Bone marrow (tissue), 2 donors: Measurements from ENCODE around the gene ZNRF1.
"Not testable (repeated sequence)": the region's sequence is repeated elsewhere in the genome, so short reads cannot be mapped to it uniquely, and the experiment has no call there.

Source experiments
- DNase-seq, 2 donors: peaks; one replicate each; lab custom pipeline; 2025; lab: John Stamatoyannopoulos, UW

The ZNRF1 gene

DNA sequence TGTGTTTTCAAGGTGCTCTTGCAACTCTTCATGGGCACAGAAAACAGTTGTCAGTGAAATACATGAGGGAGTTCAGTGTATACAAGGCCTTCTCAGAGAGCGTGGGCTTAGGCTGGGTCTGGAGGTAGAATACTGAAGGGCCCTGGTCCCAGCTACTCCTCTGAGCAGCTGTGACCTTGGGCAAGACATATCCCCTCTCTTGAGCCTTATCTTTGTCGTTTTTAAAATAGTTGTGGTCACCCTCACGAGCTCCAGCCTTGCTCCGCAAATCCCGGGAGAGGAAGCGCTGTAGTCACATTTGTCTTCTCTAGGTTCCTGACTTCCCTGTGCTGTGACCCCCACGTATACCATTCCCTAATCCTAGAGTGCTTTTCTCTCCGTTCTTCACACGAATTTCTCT lies 3.6 kb downstream of the ZNRF1 start:
- no peak for DNase-seq

DNA sequence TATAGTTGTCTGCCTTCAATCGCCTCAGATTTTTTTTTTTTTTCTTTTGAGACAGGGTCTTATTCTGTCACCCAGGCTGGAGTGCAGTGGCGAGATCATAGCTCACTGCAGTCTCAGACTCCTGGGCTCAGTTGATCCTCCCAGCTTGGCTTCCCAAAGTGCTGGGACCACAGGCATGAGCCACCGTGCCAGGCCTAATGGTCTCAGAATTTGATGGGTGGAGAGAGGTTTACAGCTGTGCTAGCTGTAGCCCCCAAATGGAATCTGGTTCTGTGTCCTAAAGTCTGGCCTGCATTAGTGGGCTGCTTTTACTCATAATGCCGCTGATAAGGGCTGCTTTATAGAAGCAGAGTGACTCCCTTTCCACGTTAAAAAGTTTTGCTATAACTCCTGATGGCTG lies 5.1 kb downstream of the ZNRF1 start:
- DNase-seq: no peak

DNA sequence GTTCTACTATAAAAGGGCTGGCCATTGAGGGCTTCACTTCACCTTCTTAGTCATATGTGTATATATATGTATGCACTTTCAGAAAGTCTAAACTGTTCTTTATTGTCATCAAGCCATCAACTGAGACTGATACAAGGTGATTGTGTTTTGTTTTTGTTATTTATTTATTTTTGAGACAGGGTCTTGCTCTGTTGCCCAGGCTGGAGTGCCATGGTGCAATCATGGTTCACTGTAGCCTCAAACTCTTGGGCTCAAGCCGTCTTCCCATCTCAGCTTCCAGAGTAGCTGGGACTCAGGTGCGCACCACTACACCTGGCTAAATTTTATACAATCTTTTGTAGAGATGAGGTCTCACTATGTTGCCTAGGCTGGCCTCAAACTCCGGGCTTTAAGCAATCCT lies 5.6 kb downstream of the ZNRF1 start:
- DNase-seq: no peak

DNA sequence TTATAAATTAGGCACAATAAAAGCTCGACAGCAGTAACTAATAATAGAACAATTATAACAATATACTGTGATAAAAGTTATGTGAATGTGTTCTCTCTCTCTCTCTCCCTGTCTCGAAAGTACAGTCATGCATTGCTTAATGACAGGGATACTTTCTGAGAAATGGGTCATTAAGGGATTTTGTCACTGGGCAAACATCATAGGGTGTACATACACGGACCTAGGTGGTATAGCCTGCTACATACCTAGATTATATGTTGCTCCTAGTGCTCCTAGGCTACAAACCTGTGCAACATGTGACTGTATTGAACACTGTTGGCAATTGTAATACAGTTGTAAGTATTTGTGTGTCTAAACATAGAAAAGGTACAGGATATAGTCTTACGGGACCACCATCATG lies 6.9 kb downstream of the ZNRF1 start:
- DNase-seq: no peak

DNA sequence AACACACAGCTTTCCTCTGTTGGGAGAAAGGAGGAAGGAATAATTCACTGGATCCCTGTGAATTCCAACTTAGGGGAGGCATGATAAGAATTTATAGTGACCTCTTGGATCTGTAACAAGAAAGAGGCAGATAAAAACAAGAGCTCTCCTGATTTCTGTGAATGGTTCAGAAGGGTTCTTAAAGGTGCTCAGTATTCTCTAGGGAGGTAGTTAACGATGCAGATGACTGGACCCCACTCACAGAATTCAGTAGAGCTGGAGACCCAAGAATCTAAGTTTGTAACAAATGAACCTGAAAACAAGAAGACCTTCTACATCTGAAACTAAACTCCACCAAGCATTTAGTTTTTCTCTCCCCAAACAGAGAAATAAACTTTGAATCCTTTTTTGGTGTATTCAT lies 8.6 kb downstream of the ZNRF1 start:
- DNase-seq: no peak

DNA sequence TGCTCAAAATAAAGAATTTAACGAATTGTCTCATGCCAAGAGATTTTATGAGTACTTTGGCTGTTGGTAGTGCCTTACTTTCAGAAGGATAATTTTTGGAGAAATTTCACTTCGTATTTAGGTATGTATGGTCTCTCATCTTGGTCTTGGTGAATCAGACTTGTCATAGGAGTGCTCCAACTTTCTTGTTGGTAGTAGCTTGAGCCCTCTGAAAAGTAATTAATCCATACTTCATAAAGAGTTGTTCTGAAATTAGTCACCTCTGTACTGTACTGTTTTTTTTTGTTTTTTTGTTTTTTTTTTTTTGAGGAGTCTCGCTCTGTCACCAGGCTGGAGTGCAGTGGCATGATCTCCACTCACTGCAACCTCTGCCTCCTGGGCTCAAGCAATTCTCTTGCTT lies 11.6 kb downstream of the ZNRF1 start:
- no peak for DNase-seq

DNA sequence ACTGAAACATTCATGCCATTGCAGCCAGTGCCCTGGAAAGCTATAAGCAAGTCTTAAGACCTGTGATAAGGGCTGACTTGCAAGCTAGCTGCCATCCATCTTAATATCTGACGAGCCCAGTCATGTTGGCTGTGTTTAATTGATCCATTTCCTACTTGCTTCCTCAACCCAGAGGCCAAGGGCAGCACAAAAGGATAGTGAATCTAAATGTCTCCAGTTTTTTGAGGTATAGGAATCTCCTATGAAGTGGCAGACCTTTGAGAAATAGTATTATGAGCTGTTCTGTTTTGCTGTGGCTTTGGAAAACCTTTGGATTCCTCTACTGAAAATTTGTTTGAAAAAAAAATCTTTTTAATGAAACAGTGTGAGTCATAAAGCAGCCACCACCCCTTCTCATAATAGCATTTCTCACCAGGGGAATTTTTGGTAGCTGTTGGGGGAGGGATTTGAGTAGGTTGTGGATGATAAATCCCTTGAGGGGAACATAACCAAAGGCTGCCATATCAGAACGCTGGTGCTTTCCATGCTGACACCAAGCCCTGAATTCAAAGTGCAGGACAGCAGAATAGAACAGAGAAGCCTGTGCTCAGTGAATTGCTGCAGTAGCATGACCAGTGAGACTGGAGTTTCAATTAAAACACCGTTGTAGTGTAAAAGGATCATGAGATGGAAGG lies 12.9 kb downstream of the ZNRF1 start:
- DNase-seq: peak in 1 of 2 donors; percentile 69

DNA sequence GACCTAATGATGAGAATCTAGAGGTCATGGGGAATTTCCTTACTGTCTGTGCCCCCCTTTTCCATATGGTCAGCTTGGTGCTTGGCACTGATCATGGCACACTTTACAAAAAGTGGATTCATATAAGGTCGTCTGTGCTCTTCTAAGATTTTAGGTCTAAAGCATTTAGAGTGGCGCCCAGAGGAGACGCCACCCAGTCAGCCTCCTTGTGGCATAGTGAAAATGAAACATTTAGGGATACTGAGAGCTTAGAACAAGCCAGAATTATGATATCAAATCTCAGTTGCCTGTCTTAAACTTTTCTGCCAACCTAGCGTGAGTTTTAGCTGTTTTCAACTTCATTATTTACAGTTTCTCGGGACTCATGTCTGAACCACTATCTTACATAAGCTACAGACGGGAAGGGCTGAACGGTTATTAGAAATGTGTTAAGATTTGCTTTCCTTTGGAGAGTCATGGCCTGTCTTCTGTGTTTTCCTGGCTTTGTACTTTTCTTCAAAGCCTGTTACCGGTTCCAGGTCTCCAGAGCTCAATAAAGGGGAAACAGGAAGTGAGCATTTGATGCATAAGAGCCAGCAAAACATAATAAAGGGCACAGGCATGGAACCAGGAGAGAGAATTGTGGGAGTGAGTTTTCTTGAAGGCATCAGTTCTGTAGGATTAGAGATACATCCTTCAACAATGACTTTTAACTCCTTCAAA lies 13.7 kb downstream of the ZNRF1 start:
- DNase-seq: no peak

DNA sequence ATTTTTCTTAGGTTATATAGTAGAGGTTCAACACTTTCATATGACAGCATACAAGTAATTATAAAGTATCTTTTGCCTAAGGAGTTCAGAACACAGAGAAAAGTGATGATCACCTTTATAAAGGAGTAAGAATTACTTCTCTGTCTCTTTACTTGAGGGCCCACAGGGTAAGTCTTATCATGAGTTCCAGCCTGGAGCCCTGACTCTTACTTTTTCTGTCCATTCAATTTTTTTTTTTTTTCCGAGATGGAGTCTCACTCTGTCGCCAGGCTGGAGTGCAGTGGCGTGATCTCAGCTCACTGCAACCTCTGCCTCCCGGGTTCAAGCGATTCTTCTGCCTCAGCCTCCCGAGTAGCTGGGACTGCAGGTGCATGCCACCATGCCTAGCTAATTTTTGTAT lies 14.3 kb downstream of the ZNRF1 start:
- not testable (repeated sequence) for DNase-seq

DNA sequence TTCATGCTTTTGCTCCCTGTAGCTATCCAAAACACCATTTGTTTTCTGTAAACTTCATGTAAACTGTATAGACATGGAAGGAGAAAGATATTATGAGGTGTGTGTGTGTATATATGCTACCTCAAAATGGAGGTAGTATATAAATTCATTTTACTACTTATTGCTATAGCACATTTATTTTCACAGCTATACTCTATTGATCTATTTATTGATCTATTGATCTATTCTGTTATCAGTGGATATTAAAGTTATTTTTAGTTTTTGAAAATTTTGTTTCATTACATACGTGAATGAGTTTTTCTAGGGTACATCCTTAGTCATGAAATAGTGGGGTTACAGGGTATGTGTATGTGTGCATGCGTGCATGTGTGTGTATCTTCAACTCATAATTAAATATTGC lies 15.5 kb downstream of the ZNRF1 start:
- no peak for DNase-seq

DNA sequence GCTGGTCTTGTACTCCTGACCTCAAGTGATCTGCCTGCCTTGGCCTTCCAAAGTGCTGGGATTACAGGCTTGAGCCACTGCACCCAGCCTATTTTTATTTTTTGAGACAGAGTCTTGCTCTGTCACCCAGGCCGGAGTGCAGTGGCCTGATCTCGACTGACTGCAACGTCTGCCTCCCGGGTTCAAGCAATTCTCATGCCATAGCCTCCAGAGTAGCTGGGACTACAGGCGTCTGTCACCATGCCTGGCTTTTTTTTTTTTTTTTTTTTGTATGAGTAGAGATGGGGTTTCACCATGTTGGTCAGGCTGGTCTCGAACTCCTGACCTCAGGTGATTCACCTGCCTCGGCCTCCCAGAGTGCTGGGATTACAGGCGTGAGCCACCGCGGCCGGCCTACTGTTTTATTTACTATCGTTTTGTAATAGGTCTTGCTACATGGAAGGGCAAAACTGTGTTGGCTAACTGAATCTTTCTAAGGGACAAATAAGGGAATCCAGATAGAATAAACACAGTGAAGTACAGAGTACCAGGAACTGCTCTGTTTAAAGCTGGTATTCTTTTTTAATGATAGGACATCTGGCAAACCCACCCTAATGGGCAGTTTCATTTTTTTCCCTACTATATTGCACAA lies 17.7 kb downstream of the ZNRF1 start:
- DNase-seq: not testable (repeated sequence)

DNA sequence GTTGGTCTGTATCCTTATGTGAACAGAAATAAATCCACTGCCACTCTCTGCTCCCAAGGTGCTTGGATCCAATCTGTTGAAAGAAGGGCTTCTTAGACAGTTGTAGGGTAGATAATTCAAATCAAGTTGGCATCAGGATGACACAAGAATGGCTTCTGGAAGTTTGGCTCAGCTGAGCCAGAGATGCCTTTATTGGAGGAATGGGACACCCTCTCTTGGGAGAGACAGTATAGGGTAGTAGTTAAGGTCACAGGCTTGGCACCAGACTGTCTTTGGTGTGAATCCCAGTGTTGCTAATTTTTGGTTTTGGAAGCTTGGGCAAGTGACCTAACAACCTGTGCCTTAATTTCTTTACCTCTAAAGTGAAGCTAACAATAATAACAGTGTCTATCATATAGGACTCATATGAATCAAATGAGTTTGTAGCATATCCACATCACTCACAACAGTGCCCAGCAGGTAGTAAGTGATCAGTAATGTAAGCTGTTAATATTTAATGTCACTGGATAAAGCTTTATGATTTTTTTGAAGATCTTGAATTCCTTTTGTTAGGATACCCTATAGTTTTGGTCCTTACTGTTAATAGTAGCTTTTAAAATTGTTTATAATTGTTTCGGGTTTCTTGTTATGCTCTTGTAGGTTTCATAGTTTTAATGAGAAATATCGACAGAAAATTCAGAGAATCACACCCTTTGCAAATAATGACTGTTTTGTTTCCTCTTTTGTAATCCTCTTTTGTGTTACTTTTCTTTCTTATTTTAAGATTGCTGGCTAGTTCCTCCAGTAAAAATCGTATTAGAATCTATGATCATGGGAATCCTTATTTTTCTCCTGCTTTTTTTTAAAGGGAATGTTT lies 19.1 kb downstream of the ZNRF1 start:
- DNase-seq: no peak

DNA sequence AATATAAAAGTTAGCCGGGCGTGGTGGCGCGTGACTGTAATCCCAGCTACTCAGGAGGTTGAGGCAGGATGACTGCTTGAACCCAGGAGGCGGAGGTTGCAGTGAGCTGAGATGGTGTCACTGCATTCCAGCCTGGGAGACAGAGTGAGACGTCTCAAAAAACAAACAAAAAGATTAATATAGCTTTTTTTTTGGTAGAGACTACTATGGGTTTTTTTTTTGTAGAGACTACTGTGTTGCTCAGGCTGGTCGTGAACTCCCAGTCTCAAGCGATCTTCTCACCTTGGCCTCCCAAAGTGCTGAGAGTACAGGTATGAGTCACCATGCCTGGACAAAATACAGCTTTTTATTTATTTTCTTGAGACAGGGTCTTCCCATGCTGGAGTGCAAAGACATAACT lies 20.2 kb downstream of the ZNRF1 start:
- no peak for DNase-seq

DNA sequence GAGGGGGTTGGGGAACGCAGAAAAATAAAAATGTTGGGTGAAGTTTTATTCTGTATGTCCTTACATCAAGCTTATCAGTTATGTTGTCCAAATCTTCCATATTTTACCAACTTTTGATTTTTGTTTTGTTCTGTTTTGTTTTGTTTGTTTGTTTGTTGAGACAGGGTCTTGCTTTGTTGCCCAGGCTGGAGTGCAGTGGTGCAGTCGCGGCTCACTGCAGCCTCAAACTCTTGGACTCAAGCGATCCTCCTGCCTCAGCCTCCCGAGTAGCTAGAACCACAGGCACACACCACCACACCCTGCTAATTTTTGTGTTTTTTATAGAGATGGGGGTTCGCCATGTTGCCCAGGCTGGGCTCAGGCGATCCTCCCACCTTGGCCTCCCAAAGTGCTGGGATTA lies 20.8 kb downstream of the ZNRF1 start:
- no peak for DNase-seq

DNA sequence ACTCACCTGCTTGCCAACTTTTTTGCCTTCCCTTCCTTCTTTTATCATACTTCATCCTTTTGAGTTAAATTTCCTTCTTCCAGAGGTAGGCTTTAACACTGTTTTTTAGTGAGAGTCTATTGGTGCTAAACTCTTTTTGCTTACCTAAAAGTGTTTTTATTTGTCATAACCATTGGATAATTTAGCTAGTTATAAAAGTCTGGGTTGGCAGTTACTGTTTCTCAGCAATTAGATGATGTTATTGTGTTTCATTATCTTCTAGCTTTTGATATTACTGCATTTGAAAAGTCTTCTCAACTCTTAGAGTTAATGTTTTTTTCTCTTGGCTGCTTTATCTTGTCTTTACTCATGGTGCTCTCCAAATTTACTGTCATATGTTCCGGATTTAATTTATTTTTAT lies 22.6 kb downstream of the ZNRF1 start:
- DNase-seq: no peak

DNA sequence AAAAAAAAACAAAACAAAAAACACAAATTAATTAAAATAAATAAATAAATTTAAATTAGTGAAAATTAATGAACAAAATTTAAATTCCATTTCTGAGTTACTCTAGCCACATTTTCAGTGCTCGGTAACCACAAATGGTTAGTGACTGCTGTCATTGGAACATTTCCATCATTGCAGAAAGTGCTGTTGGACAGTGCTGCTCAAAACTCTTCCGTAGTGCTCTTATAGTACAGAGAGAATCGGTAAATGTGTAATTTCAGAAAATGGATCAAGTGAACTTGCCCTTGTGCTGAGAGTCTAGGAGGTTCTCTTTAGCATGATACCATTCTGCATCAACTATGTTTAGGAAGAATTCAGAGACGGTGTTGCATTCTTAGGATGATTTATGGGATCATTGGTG lies 23.7 kb downstream of the ZNRF1 start:
- DNase-seq: no peak

DNA sequence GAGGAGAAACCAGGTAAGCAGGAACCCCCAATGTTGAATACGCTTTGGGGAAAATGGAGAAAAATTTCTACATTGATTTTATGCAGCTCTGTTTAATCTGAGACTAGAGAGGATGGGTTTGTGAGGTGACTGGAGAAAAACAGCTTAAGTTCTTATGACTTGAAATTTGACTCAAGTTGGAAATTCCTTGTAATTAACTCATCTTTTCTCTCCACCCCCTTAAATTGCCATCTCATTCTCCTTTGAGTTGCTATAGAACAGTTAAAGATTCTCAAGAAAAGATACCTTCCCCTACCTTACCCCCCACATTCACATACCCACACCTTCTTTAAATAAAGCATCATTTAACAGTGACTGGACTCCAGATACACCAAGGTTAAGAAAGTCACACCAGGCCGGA lies 24.2 kb downstream of the ZNRF1 start:
- no peak for DNase-seq

DNA sequence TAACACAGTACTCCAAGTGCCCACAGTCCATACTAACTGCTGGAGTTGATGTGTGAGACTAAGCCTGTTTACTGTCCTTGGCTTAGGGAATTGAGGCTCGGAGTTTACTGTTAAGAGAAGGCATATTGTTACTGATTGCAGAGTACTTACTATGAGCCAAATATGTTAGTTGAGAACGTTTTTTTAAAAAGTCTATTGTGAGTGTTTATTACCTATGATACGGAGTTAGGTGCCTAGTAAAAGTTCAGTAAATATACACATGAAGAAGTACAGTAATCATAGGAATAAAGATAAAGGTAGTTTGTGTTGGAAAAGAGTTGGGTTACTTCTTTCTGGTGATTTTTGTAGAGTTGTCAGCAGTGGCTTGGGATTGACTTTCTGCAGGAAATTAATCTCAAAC lies 25.4 kb downstream of the ZNRF1 start:
- DNase-seq: no peak

DNA sequence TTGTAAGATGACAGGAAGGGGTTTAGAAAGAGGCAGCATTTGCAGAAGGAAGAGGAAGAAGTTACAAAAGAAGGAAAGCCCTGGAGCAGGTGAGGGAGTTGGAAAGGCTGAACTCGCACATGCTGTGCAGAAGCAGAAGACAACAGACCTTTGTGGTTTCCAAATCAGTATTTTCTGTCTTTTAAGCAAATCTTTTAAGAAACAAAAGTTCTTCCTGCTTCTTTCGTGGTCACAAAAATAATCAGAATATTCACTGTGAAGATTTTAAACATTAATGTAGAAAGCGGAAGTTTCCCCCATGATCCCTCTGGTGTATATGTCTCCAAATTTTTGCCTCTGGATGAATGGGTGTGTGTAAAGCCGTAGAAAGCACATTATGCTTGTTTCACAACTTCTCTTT lies 25.8 kb downstream of the ZNRF1 start:
- peak in 1 of 2 donors; percentile 32 for DNase-seq

DNA sequence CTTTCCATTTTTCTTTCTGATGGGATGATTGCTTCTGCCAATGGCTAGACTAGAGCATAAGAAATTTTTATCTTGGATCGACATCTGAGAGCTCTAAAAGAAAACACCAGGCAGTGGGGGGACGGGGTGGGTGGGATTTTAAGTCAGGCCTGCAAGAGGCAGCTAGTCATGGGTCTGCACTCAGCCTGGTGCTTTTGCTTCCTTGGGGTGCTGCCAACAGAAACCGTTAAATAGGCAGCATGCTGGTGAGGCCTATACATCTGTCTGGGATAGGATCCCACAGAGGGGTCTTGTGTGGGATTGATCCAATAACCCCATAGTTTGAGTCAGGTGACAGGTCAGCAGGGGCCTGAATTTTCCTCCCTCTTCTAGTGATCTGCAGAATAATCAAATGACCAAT lies 26.9 kb downstream of the ZNRF1 start:
- no peak for DNase-seq

DNA sequence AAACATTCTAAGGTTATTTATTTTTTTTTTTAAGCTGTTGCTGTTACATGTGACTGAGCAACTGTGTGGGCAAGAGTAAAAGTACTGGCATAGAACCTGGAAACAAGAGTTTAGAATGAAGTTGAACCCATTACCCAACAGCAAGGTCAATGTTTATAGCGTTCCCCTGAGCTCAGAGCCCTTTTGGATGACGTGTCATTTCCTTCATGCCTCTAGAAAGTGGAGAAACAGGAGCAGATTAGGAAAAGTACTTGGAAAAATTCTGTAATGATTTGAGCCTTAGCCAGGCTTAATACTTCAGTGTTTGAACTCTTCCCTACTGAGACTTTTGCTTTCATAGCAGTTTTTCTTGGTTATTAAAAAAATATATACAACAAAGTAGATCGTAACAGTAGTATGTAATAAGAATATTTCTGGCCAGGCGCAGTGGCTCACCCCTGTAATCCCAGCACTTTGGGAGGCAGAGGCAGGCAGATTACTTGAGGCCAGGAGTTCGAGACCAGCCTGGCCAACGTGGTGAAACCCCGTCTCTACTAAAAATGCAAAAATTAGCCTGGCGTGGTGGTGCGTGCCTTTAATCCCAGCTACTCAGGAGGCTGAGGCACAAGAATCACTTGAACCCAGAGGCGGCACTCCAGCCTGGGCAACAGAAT lies 27.5 kb downstream of the ZNRF1 start:
- not testable (repeated sequence) for DNase-seq

DNA sequence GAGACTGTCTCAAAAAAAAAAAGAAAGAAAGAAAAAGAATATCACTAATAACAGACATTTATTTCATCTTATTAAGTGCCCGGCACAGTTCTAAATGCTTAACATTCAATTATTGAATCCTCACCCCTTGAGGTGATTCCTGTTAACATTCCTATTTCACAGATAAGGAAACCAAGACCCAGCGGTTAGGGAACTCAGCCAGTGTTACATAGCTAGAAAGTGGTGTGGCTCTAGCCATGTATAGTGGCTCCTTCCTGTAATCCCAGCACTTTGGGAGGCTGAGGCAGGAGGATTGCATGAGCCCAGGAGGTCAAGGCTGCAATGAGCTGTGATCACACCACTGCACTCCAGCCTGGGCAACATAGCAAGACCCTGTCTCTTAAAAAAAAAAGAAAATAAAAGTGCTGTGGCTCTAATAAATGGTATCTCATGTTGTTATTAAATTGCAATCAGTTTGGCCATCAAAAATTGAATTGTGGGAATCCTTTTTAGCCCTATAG lies 28.1 kb downstream of the ZNRF1 start:
- DNase-seq: no peak
